WTC11 (cell line): ENCODE data around the gene LGR6. TPM values are rescaled to one million over a fixed set of nuclear protein-coding genes. Genes with fewer than 3 reads are reported as not detected.
"Not testable (repeated sequence)": the region's sequence is repeated elsewhere in the genome, so short reads cannot be mapped to it uniquely, and the experiment has no call there.

Experiments used
- ATAC-seq: fragments of 200-7000 bp; cut with Tn5 transposase; 2 replicates; pipeline ENCODE4 v1.10.0; 2021; ENCODE audit warnings: mild to moderate bottlenecking, moderate library complexity
- CTCF ChIA-PET: fragments of 300-600 bp; sonication (Branson Sonifier 250); formaldehyde crosslinking; loops from one replicate; lab custom pipeline; 2021; ENCODE audit warnings: antibody characterized with exemption; lab: Charles Lee
- POLR2A ChIA-PET: fragments of 350-600 bp; sonication (Branson Sonifier 250); formaldehyde crosslinking; loops from one replicate; lab custom pipeline; 2021; ENCODE audit warnings: antibody characterized with exemption; lab: Charles Lee
- DNase-seq: peaks from one replicate; pipeline ENCODE4 v3.0.0; 2021; ENCODE audit warnings: low spot score
- H3K27ac Mint-ChIP-seq: 2 replicates; pipeline ENCODE4 v1.8.0; 2021; ENCODE audit warnings: mixed read lengths
- H3K27me3 Mint-ChIP-seq: 2 replicates; pipeline ENCODE4 v1.8.0; 2021; ENCODE audit warnings: low read depth, mild to moderate bottlenecking, moderate library complexity, mixed read lengths
- H3K36me3 Mint-ChIP-seq: 2 replicates; pipeline ENCODE4 v1.8.0; 2021; ENCODE audit warnings: mixed read lengths
- H3K4me1 Mint-ChIP-seq: 2 replicates; pipeline ENCODE4 v1.8.0; 2022; ENCODE audit warnings: mixed read lengths
- H3K4me3 Mint-ChIP-seq: 2 replicates; pipeline ENCODE4 v1.8.0; 2021; ENCODE audit warnings: mild to moderate bottlenecking, moderate library complexity, mixed read lengths
- H3K9me3 Mint-ChIP-seq: 2 replicates; pipeline ENCODE4 v1.8.0; 2021; ENCODE audit warnings: mixed read lengths
- CREB1 ChIP-seq: sonication (generic); formaldehyde crosslinking; IDR thresholded peaks from 2 replicates; pipeline ENCODE4 v1.8.0; 2023; ENCODE audit warnings: mild to moderate bottlenecking, missing genetic modification reagents
- ESRRA ChIP-seq: sonication (generic); formaldehyde crosslinking; IDR thresholded peaks from 2 replicates; pipeline ENCODE4 v1.8.1; 2022; ENCODE audit warnings: mild to moderate bottlenecking, missing genetic modification reagents, borderline replicate concordance
- GABPB1 ChIP-seq: sonication (generic); formaldehyde crosslinking; IDR thresholded peaks from 2 replicates; pipeline ENCODE4 v1.8.1; 2023; ENCODE audit warnings: mild to moderate bottlenecking, missing genetic modification reagents
- GTF2I ChIP-seq: fragments of 250-450 bp; sonication (Bioruptor Pico); conservative IDR thresholded peaks from 2 replicates; pipeline ENCODE4 v1.4.0; 2021; ENCODE audit warnings: mild to moderate bottlenecking
- IRF2 ChIP-seq: sonication (generic); formaldehyde crosslinking; IDR thresholded peaks from 2 replicates; pipeline ENCODE4 v1.8.0; 2022; ENCODE audit warnings: low read depth, missing genetic modification reagents, borderline replicate concordance
- JUN ChIP-seq: sonication (generic); formaldehyde crosslinking; IDR thresholded peaks from 2 replicates; pipeline ENCODE4 v1.8.0; 2023; ENCODE audit warnings: mild to moderate bottlenecking, missing genetic modification reagents
- NR3C1 ChIP-seq: sonication (generic); formaldehyde crosslinking; conservative IDR thresholded peaks from 2 replicates; pipeline ENCODE4 v1.8.1; 2023; ENCODE audit warnings: low read depth, mild to moderate bottlenecking, missing genetic modification reagents
- OVOL2 ChIP-seq: fragments of 250-450 bp; sonication (Bioruptor Pico); IDR thresholded peaks from 2 replicates; pipeline ENCODE4 v1.9.0; 2021; ENCODE audit warnings: mild to moderate bottlenecking, borderline replicate concordance
- SMAD4 ChIP-seq: sonication (generic); formaldehyde crosslinking; IDR thresholded peaks from 2 replicates; pipeline ENCODE4 v1.8.0; 2022; ENCODE audit warnings: mild to moderate bottlenecking, missing genetic modification reagents
- TP53 ChIP-seq: sonication (generic); formaldehyde crosslinking; IDR thresholded peaks from 2 replicates; pipeline ENCODE4 v1.8.1; 2023; ENCODE audit warnings: mild to moderate bottlenecking, missing genetic modification reagents
- ZNF219 ChIP-seq: sonication (generic); formaldehyde crosslinking; IDR thresholded peaks from 2 replicates; pipeline ENCODE4 v1.8.0; 2023; ENCODE audit warnings: missing genetic modification reagents, mild to moderate bottlenecking, borderline replicate concordance
- ZNF396 ChIP-seq: fragments of 250-450 bp; sonication (Bioruptor Pico); IDR thresholded peaks from 2 replicates; pipeline ENCODE4 v1.8.0; 2021; ENCODE audit warnings: mild to moderate bottlenecking, moderate library complexity, borderline replicate concordance
- ZNF423 ChIP-seq: fragments of 250-450 bp; sonication (Bioruptor Pico); IDR thresholded peaks from 2 replicates; pipeline ENCODE4 v2.1.2; 2022; ENCODE audit warnings: mild to moderate bottlenecking, moderate library complexity
- total RNA-seq: library from RNA; stranded (reverse); gene quantifications from 3 replicates; pipeline ENCODE4 v1.2.3, GENCODE V29; 2021
- TF ChIP-seq, protein P1 (sequence below): sonication (generic); formaldehyde crosslinking; conservative IDR thresholded peaks from 2 replicates; pipeline ENCODE4 v1.8.1; 2023; ENCODE audit warnings: mild to moderate bottlenecking, low read depth, missing genetic modification reagents, moderate library complexity
- TF ChIP-seq, protein P2 (sequence below): fragments of 250-450 bp; sonication (Bioruptor Pico); IDR thresholded peaks from 2 replicates; pipeline ENCODE4 v1.9.0; 2021; ENCODE audit warnings: mild to moderate bottlenecking
- TF ChIP-seq, protein P3 (sequence below): sonication (generic); formaldehyde crosslinking; IDR thresholded peaks from 2 replicates; pipeline ENCODE4 v1.8.0; 2023; ENCODE audit warnings: missing genetic modification reagents, mild to moderate bottlenecking, borderline replicate concordance
- TF ChIP-seq, protein P4 (sequence below): sonication (generic); formaldehyde crosslinking; IDR thresholded peaks from 2 replicates; pipeline ENCODE4 v1.8.0; 2023; ENCODE audit warnings: missing genetic modification reagents
- TF ChIP-seq, protein P5 (sequence below): sonication (generic); formaldehyde crosslinking; conservative IDR thresholded peaks from 2 replicates; pipeline ENCODE4 v1.8.1; 2022; ENCODE audit warnings: mild to moderate bottlenecking, missing genetic modification reagents
- TF ChIP-seq, protein P6 (sequence below): sonication (generic); formaldehyde crosslinking; IDR thresholded peaks from 2 replicates; pipeline ENCODE4 v1.8.0; 2022; ENCODE audit warnings: mild to moderate bottlenecking, missing genetic modification reagents
- TF ChIP-seq, protein P7 (sequence below): sonication (generic); formaldehyde crosslinking; IDR thresholded peaks from 2 replicates; pipeline ENCODE4 v1.8.1; 2023; ENCODE audit warnings: mild to moderate bottlenecking, moderate library complexity, missing genetic modification reagents

The LGR6 gene
- total RNA-seq, 1 experiment from 2014 or later = 1.1 TPM

DNA sequence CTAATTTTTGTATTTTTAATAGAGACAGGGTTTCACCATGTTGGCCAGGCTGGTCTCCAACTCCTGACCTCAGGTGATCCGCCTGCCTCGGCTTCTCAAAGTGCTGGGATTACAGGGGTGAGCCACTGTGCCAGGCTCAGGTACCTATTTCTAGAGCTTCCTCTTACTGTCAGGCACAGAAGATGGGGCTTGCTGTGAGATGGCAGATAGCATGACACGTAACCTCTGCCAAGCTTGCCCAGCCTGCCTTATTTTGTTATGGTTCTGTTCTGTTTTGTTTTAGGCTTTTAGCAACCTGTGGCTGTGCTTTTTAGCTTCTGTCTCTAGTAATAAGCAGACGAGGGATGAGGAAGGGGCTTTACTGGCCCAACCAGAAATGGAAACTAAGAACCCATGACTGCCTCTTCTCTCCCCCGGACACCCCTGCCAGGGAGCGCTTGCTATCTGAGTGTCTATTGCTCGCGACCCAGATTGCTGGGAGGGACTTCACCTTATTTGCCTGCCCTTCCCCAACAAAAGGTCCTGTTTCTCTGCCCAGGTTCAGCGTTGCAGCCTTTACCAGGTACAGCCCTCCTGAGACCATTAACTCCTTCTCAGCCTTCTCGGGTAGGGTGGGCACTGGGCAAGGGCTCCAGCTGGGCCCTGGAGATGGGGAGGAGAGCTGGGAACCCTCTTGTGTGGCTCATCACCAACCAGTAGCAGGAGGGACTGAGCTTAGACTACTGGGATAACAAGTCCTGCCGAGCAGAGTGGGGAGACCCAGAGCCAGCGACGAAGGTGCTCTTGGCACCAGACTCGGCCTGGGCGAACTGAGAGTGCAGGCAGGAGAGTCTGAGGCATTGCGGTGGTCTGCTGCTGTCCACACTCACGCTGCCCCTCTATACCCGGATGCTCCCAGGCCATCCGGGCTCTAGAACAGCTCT, 13.5 kb upstream of the LGR6 start (continued):
- TF ChIP-seq GTF2I (CRISPR knock-in tag) (no peak), JUN (no peak), OVOL2 (CRISPR knock-in tag) (no peak)

DNA sequence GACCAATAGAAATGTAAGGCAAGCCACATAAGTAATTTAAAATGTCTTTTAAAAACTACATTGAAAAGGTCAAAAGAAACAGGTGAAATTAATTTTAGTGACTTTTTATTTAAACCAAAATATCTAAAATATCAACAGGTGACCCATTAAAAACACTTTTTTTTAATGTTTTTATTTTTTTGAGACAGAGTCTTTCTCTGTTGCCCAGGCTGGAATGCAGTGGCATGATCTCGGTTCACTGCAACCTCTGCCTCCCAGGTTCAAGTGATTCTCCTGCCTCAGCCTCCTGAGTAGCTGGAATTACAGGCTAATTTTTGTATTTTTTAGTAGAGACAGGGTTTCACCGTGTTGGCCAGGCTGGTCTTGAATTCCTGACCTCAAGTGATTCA, 12.9 kb upstream of the LGR6 start:
- H3K27ac Mint-ChIP-seq, H3K9me3 Mint-ChIP-seq, DNase-seq, H3K36me3 Mint-ChIP-seq, H3K27me3 Mint-ChIP-seq, POLR2A ChIA-PET, H3K4me3 Mint-ChIP-seq, ATAC-seq: not testable (repeated sequence)
- CTCF ChIA-PET = interaction anchor here (1.4 to 2.2 kb wide), 2 partner anchors 8 to 12 kb away, joined by 4 to 12 read pairs; partner anchors contain the start of gene LGR6
- peaks cover 13% of the 10 kb centered on the region for H3K4me1 Mint-ChIP-seq

DNA sequence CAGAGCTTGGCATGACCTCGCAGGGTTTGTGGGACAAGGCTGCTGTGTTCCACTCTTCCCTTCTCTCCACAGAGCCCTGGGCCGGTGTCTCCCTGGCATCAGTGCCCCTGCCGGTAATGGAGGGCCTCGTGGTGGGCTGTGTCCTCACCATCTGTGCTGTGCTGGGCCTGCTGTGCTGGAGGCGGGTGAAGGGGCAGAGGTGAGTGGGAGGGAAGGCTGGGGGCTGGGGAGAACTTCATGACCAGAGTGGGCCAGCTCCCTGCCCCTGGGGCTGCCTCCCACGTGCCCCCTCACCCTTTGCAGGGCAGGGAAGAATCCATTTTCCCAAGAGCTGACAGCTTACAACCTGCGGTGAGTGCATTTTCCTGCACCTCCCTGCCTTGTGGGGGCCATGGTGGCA, 12.0 kb upstream of the LGR6 start:
- Mint-ChIP-seq H3K36me3 (no peaks in the 10 kb centered on the region), H3K27ac (no peak overlapping the region), H3K27me3 (peaks cover 4% of the 10 kb centered on the region; the same call in 1 of the 2 replicates), H3K4me1 (peaks cover 13% of the 10 kb centered on the region), H3K4me3 (no peak overlapping the region), H3K9me3 (no peaks in the 10 kb centered on the region)
- no peak for DNase-seq
- ChIA-PET POLR2A (no interaction called here), CTCF (interaction anchor here (1.4 kb wide), 1 partner anchor 33 kb away, joined by 3 read pairs; no protein-coding TSS in a partner anchor)
- no peak for TF ChIP-seq CREB1
- TF ChIP-seq NR3C1 (CRISPR knock-in tag) = no peak
- TF ChIP-seq, protein P1, sequence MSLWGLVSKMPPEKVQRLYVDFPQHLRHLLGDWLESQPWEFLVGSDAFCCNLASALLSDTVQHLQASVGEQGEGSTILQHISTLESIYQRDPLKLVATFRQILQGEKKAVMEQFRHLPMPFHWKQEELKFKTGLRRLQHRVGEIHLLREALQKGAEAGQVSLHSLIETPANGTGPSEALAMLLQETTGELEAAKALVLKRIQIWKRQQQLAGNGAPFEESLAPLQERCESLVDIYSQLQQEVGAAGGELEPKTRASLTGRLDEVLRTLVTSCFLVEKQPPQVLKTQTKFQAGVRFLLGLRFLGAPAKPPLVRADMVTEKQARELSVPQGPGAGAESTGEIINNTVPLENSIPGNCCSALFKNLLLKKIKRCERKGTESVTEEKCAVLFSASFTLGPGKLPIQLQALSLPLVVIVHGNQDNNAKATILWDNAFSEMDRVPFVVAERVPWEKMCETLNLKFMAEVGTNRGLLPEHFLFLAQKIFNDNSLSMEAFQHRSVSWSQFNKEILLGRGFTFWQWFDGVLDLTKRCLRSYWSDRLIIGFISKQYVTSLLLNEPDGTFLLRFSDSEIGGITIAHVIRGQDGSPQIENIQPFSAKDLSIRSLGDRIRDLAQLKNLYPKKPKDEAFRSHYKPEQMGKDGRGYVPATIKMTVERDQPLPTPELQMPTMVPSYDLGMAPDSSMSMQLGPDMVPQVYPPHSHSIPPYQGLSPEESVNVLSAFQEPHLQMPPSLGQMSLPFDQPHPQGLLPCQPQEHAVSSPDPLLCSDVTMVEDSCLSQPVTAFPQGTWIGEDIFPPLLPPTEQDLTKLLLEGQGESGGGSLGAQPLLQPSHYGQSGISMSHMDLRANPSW (CRISPR knock-in tag) = no peak
- TF ChIP-seq, protein P2, sequence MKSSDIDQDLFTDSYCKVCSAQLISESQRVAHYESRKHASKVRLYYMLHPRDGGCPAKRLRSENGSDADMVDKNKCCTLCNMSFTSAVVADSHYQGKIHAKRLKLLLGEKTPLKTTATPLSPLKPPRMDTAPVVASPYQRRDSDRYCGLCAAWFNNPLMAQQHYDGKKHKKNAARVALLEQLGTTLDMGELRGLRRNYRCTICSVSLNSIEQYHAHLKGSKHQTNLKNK (CRISPR knock-in tag) = no peak
- TF ChIP-seq SMAD4 (CRISPR knock-in tag) = no peak
- TF ChIP-seq, protein P3, sequence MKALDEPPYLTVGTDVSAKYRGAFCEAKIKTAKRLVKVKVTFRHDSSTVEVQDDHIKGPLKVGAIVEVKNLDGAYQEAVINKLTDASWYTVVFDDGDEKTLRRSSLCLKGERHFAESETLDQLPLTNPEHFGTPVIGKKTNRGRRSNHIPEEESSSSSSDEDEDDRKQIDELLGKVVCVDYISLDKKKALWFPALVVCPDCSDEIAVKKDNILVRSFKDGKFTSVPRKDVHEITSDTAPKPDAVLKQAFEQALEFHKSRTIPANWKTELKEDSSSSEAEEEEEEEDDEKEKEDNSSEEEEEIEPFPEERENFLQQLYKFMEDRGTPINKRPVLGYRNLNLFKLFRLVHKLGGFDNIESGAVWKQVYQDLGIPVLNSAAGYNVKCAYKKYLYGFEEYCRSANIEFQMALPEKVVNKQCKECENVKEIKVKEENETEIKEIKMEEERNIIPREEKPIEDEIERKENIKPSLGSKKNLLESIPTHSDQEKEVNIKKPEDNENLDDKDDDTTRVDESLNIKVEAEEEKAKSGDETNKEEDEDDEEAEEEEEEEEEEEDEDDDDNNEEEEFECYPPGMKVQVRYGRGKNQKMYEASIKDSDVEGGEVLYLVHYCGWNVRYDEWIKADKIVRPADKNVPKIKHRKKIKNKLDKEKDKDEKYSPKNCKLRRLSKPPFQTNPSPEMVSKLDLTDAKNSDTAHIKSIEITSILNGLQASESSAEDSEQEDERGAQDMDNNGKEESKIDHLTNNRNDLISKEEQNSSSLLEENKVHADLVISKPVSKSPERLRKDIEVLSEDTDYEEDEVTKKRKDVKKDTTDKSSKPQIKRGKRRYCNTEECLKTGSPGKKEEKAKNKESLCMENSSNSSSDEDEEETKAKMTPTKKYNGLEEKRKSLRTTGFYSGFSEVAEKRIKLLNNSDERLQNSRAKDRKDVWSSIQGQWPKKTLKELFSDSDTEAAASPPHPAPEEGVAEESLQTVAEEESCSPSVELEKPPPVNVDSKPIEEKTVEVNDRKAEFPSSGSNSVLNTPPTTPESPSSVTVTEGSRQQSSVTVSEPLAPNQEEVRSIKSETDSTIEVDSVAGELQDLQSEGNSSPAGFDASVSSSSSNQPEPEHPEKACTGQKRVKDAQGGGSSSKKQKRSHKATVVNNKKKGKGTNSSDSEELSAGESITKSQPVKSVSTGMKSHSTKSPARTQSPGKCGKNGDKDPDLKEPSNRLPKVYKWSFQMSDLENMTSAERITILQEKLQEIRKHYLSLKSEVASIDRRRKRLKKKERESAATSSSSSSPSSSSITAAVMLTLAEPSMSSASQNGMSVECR = no peak
- TF ChIP-seq ZNF396 (CRISPR knock-in tag) = no peak
- no peak for TF ChIP-seq ZNF423 (CRISPR knock-in tag)
- TF ChIP-seq ZNF219 = no peak
- TF ChIP-seq IRF2 (CRISPR knock-in tag) = no peak
- TF ChIP-seq, protein P4, sequence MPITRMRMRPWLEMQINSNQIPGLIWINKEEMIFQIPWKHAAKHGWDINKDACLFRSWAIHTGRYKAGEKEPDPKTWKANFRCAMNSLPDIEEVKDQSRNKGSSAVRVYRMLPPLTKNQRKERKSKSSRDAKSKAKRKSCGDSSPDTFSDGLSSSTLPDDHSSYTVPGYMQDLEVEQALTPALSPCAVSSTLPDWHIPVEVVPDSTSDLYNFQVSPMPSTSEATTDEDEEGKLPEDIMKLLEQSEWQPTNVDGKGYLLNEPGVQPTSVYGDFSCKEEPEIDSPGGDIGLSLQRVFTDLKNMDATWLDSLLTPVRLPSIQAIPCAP (CRISPR knock-in tag) = no peak
- no peak for TF ChIP-seq TP53 (CRISPR knock-in tag)
- no peak for TF ChIP-seq ESRRA (CRISPR knock-in tag)
- TF ChIP-seq, protein P5, sequence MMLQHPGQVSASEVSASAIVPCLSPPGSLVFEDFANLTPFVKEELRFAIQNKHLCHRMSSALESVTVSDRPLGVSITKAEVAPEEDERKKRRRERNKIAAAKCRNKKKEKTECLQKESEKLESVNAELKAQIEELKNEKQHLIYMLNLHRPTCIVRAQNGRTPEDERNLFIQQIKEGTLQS = no peak
- TF ChIP-seq, protein P6, sequence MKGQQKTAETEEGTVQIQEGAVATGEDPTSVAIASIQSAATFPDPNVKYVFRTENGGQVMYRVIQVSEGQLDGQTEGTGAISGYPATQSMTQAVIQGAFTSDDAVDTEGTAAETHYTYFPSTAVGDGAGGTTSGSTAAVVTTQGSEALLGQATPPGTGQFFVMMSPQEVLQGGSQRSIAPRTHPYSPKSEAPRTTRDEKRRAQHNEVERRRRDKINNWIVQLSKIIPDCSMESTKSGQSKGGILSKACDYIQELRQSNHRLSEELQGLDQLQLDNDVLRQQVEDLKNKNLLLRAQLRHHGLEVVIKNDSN = no peak
- TF ChIP-seq, protein P7, sequence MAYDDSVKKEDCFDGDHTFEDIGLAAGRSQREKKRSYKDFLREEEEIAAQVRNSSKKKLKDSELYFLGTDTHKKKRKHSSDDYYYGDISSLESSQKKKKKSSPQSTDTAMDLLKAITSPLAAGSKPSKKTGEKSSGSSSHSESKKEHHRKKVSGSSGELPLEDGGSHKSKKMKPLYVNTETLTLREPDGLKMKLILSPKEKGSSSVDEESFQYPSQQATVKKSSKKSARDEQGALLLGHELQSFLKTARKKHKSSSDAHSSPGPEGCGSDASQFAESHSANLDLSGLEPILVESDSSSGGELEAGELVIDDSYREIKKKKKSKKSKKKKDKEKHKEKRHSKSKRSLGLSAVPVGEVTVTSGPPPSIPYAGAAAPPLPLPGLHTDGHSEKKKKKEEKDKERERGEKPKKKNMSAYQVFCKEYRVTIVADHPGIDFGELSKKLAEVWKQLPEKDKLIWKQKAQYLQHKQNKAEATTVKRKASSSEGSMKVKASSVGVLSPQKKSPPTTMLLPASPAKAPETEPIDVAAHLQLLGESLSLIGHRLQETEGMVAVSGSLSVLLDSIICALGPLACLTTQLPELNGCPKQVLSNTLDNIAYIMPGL (CRISPR knock-in tag) = no peak
- no peak for TF ChIP-seq GABPB1
- no peak for ATAC-seq
